Ishikawa (cell line): Measurements from ENCODE around the gene SPATA1.

Experiments used
- CEBPB ChIP-seq: IDR thresholded peaks from 2 replicates; pipeline ENCODE4 v1.6.1; 2012
- CREB1 ChIP-seq: IDR thresholded peaks from 2 replicates; pipeline ENCODE4 v1.6.1; 2012; ENCODE audit warnings: low read depth
- EP300 ChIP-seq: IDR thresholded peaks from 2 replicates; pipeline ENCODE4 v1.6.1; 2012; ENCODE audit warnings: borderline replicate concordance
- FOXM1 ChIP-seq: IDR thresholded peaks from 2 replicates; pipeline ENCODE4 v1.6.1; 2012; ENCODE audit warnings: low read depth, borderline replicate concordance
- NFIC ChIP-seq: IDR thresholded peaks from 2 replicates; pipeline ENCODE4 v1.6.1; 2012
- RAD21 ChIP-seq: IDR thresholded peaks from 2 replicates; pipeline ENCODE4 v1.6.1; 2012; ENCODE audit warnings: low read depth
- REST ChIP-seq: IDR thresholded peaks from 2 replicates; pipeline ENCODE4 v1.6.1; 2012; ENCODE audit warnings: low read depth, mild to moderate bottlenecking
- TAF1 ChIP-seq: IDR thresholded peaks from 2 replicates; pipeline ENCODE4 v1.6.1; 2012; ENCODE audit warnings: low read depth, mild to moderate bottlenecking
- TCF12 ChIP-seq: IDR thresholded peaks from 2 replicates; pipeline ENCODE4 v1.6.1; 2012; ENCODE audit warnings: low read depth
- TEAD4 ChIP-seq: IDR thresholded peaks from 2 replicates; pipeline ENCODE4 v1.6.1; 2012
- YY1 ChIP-seq: IDR thresholded peaks from 2 replicates; pipeline ENCODE4 v1.6.1; 2012; ENCODE audit warnings: low read depth
- ZBTB7A ChIP-seq: IDR thresholded peaks from 2 replicates; pipeline ENCODE4 v1.6.1; 2012; ENCODE audit warnings: low read depth
- TF ChIP-seq, protein P1 (sequence below): IDR thresholded peaks from 2 replicates; pipeline ENCODE4 v1.6.1; 2012
- TF ChIP-seq, protein P2 (sequence below): IDR thresholded peaks from 2 replicates; pipeline ENCODE4 v1.6.1; 2012

DNA sequence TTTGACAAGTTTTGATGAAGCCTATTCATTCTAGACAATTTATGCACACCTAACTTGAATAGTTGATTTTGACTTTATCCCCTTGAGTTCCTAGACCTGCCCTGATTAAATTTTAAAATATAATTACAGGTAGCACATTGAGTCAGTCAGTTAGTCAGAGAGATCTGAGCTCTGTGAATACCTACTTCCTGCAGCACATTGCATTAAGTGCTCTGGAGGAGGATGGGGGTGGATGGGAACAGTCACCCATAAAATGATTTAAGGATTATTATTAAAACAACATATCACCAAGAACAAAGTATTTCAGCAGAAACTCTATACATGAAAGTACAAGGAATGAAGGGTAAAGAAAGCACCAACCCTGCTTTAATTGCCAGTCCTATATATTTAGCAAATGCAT lies 38.9 kb upstream of the SPATA1 start:
- TF ChIP-seq REST (no peak), CEBPB (no peak), ZBTB7A (no peak), EP300 (no peak), TEAD4 (no peak), RAD21 (no peak), NFIC (no peak), TAF1 (no peak), YY1 (no peak), FOXM1 (no peak), CREB1 (no peak), TCF12 (no peak)
- TF ChIP-seq, protein P1, sequence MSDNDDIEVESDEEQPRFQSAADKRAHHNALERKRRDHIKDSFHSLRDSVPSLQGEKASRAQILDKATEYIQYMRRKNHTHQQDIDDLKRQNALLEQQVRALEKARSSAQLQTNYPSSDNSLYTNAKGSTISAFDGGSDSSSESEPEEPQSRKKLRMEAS = no peak
- TF ChIP-seq, protein P2, sequence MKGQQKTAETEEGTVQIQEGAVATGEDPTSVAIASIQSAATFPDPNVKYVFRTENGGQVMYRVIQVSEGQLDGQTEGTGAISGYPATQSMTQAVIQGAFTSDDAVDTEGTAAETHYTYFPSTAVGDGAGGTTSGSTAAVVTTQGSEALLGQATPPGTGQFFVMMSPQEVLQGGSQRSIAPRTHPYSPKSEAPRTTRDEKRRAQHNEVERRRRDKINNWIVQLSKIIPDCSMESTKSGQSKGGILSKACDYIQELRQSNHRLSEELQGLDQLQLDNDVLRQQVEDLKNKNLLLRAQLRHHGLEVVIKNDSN = no peak
